GM23338 (cell line): Measurements from ENCODE around the gene SYCP2.

Experiments
- EZH2 ChIP-seq: fragments of 200-600 bp; sonication (generic); IDR thresholded peaks from one replicate; pipeline ENCODE4 v1.8.0; 2017; ENCODE audit warnings: antibody characterized with exemption, mild to moderate bottlenecking, low read depth; ENCODE audit not compliant: unreplicated experiment
- EZH2phosphoT487 ChIP-seq: fragments of 200-600 bp; sonication (generic); IDR thresholded peaks from one replicate; pipeline ENCODE4 v1.8.1; 2018; ENCODE audit warnings: antibody characterized with exemption; ENCODE audit not compliant: unreplicated experiment
- JUNB ChIP-seq: IDR thresholded peaks from one replicate; pipeline ENCODE4 v1.6.1; 2016; ENCODE audit warnings: antibody characterized with exemption; ENCODE audit not compliant: unreplicated experiment
- POLR2AphosphoS5 ChIP-seq: IDR thresholded peaks from 2 replicates; pipeline ENCODE4 v1.6.1; 2016; ENCODE audit warnings: antibody characterized with exemption, low read depth
- ZNF331 ChIP-seq: fragments of 250-450 bp; sonication (Bioruptor Pico); IDR thresholded peaks from 2 replicates; pipeline ENCODE4 v1.5.0; 2020; ENCODE audit warnings: low read depth, mild to moderate bottlenecking, moderate library complexity
- TF ChIP-seq, protein P1 (sequence below), 2 experiments: fragments of 200-600 bp in 1 of 2; sonication (generic) in 1 of 2; conservative IDR thresholded peaks; 2 replicates each; pipeline versions ENCODE4 v1.5.1 to v1.6.1; 2016 to 2017; ENCODE audit warnings: antibody characterized with exemption in 2 of 2, low read depth in 2 of 2, mild to moderate bottlenecking in 2 of 2, moderate library complexity in 1 of 2
- TF ChIP-seq, protein P2 (sequence below): IDR thresholded peaks from one replicate; pipeline ENCODE4 v1.6.1; 2018; ENCODE audit warnings: antibody characterized with exemption; ENCODE audit not compliant: unreplicated experiment

DNA sequence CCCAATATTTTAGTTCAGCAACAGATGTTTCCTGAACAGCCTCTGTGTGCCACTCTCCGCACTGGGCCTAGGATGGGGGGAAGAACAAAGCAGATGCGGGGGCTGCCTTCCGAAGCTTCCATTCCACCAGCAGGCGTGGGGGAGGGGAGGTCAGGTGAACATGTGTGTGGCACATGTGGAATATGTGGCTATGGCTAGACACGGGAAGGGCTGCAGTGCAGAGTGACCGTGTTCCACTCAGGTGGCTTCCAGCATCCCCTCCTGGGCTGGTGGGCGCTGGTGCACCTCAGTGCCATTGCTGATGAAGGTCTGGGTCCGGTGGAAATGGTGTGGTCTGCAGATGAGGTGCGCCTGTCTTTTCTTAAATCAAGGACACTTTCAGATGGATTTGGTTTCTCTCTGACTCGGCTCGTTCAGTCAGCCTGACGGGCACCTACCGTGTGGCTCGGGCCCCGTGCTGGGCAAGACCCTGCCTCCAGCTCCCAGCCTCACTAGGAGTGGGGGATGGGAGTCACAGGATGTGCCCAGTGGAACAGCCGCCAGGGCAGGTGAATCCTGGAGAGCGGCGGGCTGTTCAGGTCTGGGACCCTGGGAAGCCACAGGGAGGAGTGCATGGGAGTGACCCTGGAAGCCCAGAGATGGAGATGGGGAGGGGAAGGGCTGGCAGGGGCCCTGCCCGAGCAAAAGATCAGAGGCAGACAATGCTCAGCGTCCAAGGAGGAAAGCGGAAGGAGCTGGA, 111.0 kb downstream of the SYCP2 start:
- TF ChIP-seq EZH2 (no peak), POLR2AphosphoS5 (no peak), JUNB (no peak), EZH2phosphoT487 (no peak), ZNF331 (CRISPR knock-in tag) (no peak)
- TF ChIP-seq, protein P1, sequence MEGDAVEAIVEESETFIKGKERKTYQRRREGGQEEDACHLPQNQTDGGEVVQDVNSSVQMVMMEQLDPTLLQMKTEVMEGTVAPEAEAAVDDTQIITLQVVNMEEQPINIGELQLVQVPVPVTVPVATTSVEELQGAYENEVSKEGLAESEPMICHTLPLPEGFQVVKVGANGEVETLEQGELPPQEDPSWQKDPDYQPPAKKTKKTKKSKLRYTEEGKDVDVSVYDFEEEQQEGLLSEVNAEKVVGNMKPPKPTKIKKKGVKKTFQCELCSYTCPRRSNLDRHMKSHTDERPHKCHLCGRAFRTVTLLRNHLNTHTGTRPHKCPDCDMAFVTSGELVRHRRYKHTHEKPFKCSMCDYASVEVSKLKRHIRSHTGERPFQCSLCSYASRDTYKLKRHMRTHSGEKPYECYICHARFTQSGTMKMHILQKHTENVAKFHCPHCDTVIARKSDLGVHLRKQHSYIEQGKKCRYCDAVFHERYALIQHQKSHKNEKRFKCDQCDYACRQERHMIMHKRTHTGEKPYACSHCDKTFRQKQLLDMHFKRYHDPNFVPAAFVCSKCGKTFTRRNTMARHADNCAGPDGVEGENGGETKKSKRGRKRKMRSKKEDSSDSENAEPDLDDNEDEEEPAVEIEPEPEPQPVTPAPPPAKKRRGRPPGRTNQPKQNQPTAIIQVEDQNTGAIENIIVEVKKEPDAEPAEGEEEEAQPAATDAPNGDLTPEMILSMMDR (conservative IDR thresholded peaks at IDR 0.05; ENCODE audit: low read depth in 2 of 2): no peak
- TF ChIP-seq, protein P2, sequence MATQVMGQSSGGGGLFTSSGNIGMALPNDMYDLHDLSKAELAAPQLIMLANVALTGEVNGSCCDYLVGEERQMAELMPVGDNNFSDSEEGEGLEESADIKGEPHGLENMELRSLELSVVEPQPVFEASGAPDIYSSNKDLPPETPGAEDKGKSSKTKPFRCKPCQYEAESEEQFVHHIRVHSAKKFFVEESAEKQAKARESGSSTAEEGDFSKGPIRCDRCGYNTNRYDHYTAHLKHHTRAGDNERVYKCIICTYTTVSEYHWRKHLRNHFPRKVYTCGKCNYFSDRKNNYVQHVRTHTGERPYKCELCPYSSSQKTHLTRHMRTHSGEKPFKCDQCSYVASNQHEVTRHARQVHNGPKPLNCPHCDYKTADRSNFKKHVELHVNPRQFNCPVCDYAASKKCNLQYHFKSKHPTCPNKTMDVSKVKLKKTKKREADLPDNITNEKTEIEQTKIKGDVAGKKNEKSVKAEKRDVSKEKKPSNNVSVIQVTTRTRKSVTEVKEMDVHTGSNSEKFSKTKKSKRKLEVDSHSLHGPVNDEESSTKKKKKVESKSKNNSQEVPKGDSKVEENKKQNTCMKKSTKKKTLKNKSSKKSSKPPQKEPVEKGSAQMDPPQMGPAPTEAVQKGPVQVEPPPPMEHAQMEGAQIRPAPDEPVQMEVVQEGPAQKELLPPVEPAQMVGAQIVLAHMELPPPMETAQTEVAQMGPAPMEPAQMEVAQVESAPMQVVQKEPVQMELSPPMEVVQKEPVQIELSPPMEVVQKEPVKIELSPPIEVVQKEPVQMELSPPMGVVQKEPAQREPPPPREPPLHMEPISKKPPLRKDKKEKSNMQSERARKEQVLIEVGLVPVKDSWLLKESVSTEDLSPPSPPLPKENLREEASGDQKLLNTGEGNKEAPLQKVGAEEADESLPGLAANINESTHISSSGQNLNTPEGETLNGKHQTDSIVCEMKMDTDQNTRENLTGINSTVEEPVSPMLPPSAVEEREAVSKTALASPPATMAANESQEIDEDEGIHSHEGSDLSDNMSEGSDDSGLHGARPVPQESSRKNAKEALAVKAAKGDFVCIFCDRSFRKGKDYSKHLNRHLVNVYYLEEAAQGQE: no peak
